Heart left ventricle (tissue), 16 donors: ENCODE data around the gene MRPL1. TPM values are rescaled to one million over a fixed set of nuclear protein-coding genes. Genes with fewer than 3 reads are reported as not detected.
A peak's percentile ranks its signal among the peaks of the same experiment; 100 is the strongest.

Experiments
- ATAC-seq, 4 donors: fragments of 200-7000 bp; cut with Tn5 transposase; one replicate each; pipeline ENCODE4 v1.9.1; 2020 to 2022; ENCODE audit warnings: moderate library complexity in 4 of 4, mild to moderate bottlenecking in 3 of 4, moderate number of reproducible peaks in 1 of 4
- DNase-seq, 5 donors: peaks; one replicate each; pipeline ENCODE4 v3.0.0-alpha.2; 2020
- H3K27ac ChIP-seq, 12 donors: fragments of 200-600 bp; sonication (generic) in 4 of 12; one replicate each; pipeline versions ENCODE4 v1.5.0 to v1.8.0; 2016 to 2022; ENCODE audit warnings: mild to moderate bottlenecking in 2 of 12
- H3K27me3 ChIP-seq, 9 donors: fragments of 200-600 bp; sonication (generic) in 2 of 9; one replicate each; pipeline versions ENCODE4 v1.5.1 to v1.8.0; 2016 to 2022; ENCODE audit warnings: mild to moderate bottlenecking in 3 of 9
- H3K36me3 ChIP-seq, 9 donors: fragments of 200-600 bp; sonication (generic) in 2 of 9; one replicate each; pipeline versions ENCODE4 v1.5.0 to v1.8.0; 2018 to 2022; ENCODE audit warnings: mild to moderate bottlenecking in 2 of 9
- H3K4me1 ChIP-seq, 12 donors: fragments of 200-600 bp; sonication (generic) in 4 of 12; one replicate each; pipeline versions ENCODE4 v1.5.0 to v1.8.0; 2016 to 2022; ENCODE audit warnings: mild to moderate bottlenecking in 3 of 12
- H3K4me3 ChIP-seq, 12 donors: fragments of 200-600 bp; sonication (generic) in 4 of 12; one replicate each; pipeline versions ENCODE4 v1.5.0 to v1.8.0; 2017 to 2022; ENCODE audit warnings: mild to moderate bottlenecking in 9 of 12, moderate library complexity in 4 of 12
- H3K9me3 ChIP-seq, 12 donors: fragments of 200-600 bp; sonication (generic) in 4 of 12; one replicate each; pipeline versions ENCODE4 v1.5.0 to v1.8.0; 2016 to 2022; ENCODE audit warnings: mild to moderate bottlenecking in 1 of 12
- POLR2A ChIP-seq, 2 donors: fragments of 450-650 bp; IDR thresholded peaks; one replicate each; pipeline ENCODE4 v1.6.1; 2017; ENCODE audit warnings: antibody characterized with exemption in 2 of 2, mild to moderate bottlenecking in 2 of 2, moderate library complexity in 2 of 2
- WGBS, 4 donors: extraction: QIAGEN DNeasy Blood & Tissue Kit in 2 of 4; methylation state at CpG; one replicate each; pipeline versions ENCODE4 v1.1.5 to v1.1.7; 2013 to 2018; 5-methylcytosine and 5-hydroxymethylcytosine counted together
- intact Hi-C, 10 donors: fragments of 100-400 bp; cut with DNase I; formaldehyde crosslinking; loops; one replicate each; pipeline versions ENCODE4 v1.11.1 to v1.14.2; 2022
- polyA plus RNA-seq, 2 donors: library from polyadenylated mRNA; stranded (reverse); fragments of 200-250 nt; gene quantifications; one replicate each; pipeline ENCODE4 v1.2.3, GENCODE V29; 2013
- total RNA-seq, 9 donors: library from RNA; depleted of rRNA in 2 of 9; stranded (reverse); fragments of >200 nt in 2 of 9; fragmentation: NEBNext Ultra II Directional in 3 of 9; extraction: Animal tissue kit (Norgen Biotek cat#: 25700) in 3 of 9; gene quantifications; one replicate each; pipeline versions ENCODE4 v1.1.0 to v1.2.4, GENCODE V29; 2016 to 2023
- TF ChIP-seq, protein P1 (sequence below), 12 donors: fragments of 200-600 bp; sonication (generic) in 4 of 12; IDR thresholded peaks; one replicate each; pipeline versions ENCODE4 v1.5.0 to v1.8.0; 2018 to 2022; ENCODE audit warnings: antibody characterized with exemption in 12 of 12, mild to moderate bottlenecking in 5 of 12
- donor health status: ischemic (EF 13 %, LVEDD 7.1; RV severe dilation, severe dysfunction).
- donor health status: healthy with polysubstance abuse.
- donor health status: DM: no; HTN: yes; CAD: no.
- donor health status: DM: no; HTN: no; CAD: no.
- donor health status: ischemic (EF 25% LVEDD 6.9; RV normal size, moderate dysfunction).
- donor health status: ischemic (EF 25% LVEDD 5.7; RV mildly dilated, moderate dysfunction).
- donor health status: healthy.
- donor health status: DM: yes; HTN: yes; CAD: no.
- donor health status: ischemic (EF 35%, LVEDD 5.7; RV mildly dilated, moderate dysfunction).
- donor health status: nonischemic (EF 11% LVEDD 7.7; RV severe dilation, severe dysfunction).
- donor health status: DM: yes; HTN: yes; CAD: no.
- donor health status: PGD.
- donor health status: ischemic (EF 29% LVEDD 5.4; RV normal size, mild dysfunction).
- donor health status: nonischemic (EF 23%, LVEDD 6.1; RV moderate dilation, normal function).

The MRPL1 gene
- total and polyA plus RNA-seq, 11 donors: 26.9 to 69.4 (median 40.2) TPM

DNA sequence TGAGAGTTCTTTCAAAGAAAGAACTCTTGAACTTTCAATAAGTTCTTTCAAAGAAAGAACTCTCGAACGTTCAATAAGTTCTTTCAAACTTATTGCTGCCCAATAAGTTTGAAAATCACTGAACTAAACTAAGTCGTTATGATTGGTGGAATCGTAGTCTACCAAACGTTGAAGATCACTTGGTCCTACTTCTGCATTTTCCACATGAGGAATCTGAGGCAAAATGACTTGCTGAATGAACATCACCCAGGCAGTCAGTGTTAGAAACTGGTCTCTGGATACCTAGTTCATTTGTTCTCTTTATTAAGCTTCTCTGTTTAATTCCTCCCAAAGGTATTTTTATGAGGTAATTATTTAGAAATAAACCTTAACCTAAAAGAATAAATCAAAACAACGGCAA lies 36.4 kb upstream of the MRPL1 start:
- 78 to 83% (median 81%) methylated on average over 6 of the region's 6 CpGs for WGBS, 4 donors
- no peak for ATAC-seq
- H3K4me1 ChIP-seq: peaks cover 0 to 12% (median 6%) of the 10 kb centered on the region in 12 donors
- no peaks in the 10 kb centered on the region for H3K9me3 ChIP-seq
- no peaks in the 10 kb centered on the region for H3K27me3 ChIP-seq
- H3K36me3 ChIP-seq: no peaks in the 10 kb centered on the region
- no peak overlapping the region for H3K27ac ChIP-seq
- TF ChIP-seq, protein P1, sequence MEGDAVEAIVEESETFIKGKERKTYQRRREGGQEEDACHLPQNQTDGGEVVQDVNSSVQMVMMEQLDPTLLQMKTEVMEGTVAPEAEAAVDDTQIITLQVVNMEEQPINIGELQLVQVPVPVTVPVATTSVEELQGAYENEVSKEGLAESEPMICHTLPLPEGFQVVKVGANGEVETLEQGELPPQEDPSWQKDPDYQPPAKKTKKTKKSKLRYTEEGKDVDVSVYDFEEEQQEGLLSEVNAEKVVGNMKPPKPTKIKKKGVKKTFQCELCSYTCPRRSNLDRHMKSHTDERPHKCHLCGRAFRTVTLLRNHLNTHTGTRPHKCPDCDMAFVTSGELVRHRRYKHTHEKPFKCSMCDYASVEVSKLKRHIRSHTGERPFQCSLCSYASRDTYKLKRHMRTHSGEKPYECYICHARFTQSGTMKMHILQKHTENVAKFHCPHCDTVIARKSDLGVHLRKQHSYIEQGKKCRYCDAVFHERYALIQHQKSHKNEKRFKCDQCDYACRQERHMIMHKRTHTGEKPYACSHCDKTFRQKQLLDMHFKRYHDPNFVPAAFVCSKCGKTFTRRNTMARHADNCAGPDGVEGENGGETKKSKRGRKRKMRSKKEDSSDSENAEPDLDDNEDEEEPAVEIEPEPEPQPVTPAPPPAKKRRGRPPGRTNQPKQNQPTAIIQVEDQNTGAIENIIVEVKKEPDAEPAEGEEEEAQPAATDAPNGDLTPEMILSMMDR (IDR thresholded peaks at IDR 0.05): no peak
- TF ChIP-seq POLR2A (IDR thresholded peaks at IDR 0.05): no peak
- no peak for DNase-seq
- intact Hi-C loops: no loop called here
- no peak overlapping the region for H3K4me3 ChIP-seq

DNA sequence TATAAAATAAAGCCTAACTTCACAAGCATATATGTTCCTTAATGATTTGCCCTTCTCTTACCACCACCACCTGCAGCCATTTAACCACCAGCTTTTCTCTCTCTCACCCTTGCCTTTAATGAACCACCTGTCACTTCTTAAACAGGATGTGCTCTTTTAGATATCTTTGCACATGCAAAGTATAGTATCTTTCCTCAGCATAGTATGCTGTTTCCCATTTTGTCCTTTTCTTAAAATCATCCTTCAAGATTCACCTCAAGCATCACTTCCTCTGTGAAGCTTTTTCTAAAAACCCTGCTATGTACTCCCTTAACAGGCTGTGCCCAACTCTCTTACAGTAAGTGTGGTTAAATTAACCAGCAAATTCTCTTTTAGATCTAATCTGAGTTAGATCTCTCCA lies 35.3 kb upstream of the MRPL1 start:
- DNase-seq: no peak
- intact Hi-C loops: no loop called here
- Histone ChIP-seq H3K27ac (peak overlapping the region in 1 of 12 donors; percentile 47), H3K36me3 (no peaks in the 10 kb centered on the region), H3K27me3 (no peaks in the 10 kb centered on the region), H3K4me3 (no peak overlapping the region), H3K4me1 (peaks cover 0 to 2% (median 0%) of the 10 kb centered on the region in 12 donors), H3K9me3 (no peaks in the 10 kb centered on the region)
- ATAC-seq: no peak
- no peak for TF ChIP-seq POLR2A (IDR thresholded peaks at IDR 0.05)
- TF ChIP-seq, protein P1 (IDR thresholded peaks at IDR 0.05): no peak

DNA sequence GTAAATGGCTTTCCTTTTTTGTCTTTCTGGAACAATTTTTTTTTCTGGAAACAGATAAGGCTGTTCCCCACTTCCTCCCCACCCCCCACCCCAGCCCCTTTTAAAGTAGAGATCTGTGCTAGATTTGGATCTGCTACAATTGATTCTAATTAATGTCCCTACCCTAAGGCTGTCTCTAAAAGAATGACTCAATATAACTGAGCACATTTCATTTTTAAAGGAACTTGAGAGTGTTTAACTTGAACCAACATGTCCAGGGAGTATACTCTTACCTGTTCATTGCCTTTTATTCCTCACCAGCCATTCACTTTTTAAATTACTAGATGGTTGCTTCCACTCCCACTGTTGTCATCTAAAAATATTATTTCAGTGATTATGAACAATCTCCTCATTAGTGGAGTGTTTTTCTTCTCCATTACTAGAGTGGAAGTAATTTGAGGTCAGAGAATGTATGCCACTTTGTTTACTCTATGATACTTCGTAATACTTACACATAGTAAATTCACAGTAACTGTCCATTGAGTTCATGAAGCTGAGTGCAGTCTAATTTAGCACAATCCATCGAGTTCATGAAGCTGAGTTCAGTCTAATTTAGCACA lies 29.4 kb upstream of the MRPL1 start:
- Histone ChIP-seq H3K27me3 (no peaks in the 10 kb centered on the region), H3K4me3 (no peak overlapping the region), H3K9me3 (no peaks in the 10 kb centered on the region), H3K4me1 (no peaks in the 10 kb centered on the region), H3K27ac (no peak overlapping the region), H3K36me3 (no peaks in the 10 kb centered on the region)
- DNase-seq (no peak), ATAC-seq (no peak)
- no peak for TF ChIP-seq POLR2A (IDR thresholded peaks at IDR 0.05)
- TF ChIP-seq, protein P1 (IDR thresholded peaks at IDR 0.05): no peak
- 72 to 83% (median 77%) methylated on average over 2 of the region's 2 CpGs for WGBS, 4 donors
- intact Hi-C loops: no loop called here

DNA sequence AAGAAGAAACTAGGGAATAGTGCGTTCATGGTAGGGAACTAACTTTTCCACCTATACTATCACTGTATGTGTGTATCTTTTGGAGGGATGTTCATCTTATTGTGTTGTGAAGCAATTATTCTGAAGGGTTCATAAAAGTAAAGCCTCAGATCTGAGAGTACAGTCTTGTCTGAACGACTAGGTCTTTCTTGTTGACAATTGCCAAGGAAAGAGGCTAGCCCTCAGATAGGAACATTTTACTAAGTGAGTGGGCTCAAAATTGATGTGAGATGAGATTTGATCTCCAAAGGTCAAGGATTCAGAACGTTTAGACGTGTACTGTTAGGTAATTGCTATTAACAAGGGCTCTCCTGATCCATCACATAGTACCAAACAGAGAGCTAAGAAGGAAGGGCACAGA lies 28.2 kb upstream of the MRPL1 start:
- WGBS, 4 donors: 69 to 71% (median 69%) methylated on average over 4 of the region's 4 CpGs
- ATAC-seq: no peak
- DNase-seq: no peak
- Histone ChIP-seq H3K9me3 (no peaks in the 10 kb centered on the region), H3K36me3 (no peaks in the 10 kb centered on the region), H3K4me3 (no peak overlapping the region), H3K27me3 (no peaks in the 10 kb centered on the region), H3K27ac (no peak overlapping the region), H3K4me1 (no peaks in the 10 kb centered on the region)
- TF ChIP-seq, protein P1 (IDR thresholded peaks at IDR 0.05): no peak
- TF ChIP-seq POLR2A (IDR thresholded peaks at IDR 0.05): no peak
- intact Hi-C loops: no loop called here
